HG03280 (cell line): ENCODE data around the gene EIF4H.
A peak's percentile ranks its signal among the peaks of the same experiment; 100 is the strongest.
"Not testable (repeated sequence)": the region's sequence is repeated elsewhere in the genome, so short reads cannot be mapped to it uniquely, and the experiment has no call there.

Source experiments
- ATAC-seq: cut with Tn5 transposase; IDR thresholded peaks from one replicate; pipeline ENCODE4 v1.9.1; 2021; ENCODE audit warnings: mild to moderate bottlenecking, moderate library complexity; ENCODE audit not compliant: unreplicated experiment

Gene EIF4H

GRCh38 chr7:74197449-74198124 is 23.4 kb downstream of the EIF4H start:
- ATAC-seq, result no peak

GRCh38 chr7:74199551-74200355 is 25.6 kb downstream of the EIF4H start:
- no peak for ATAC-seq

GRCh38 chr7:74202841-74203556 is 28.8 kb downstream of the EIF4H start:
- ATAC-seq, result no peak

- ATAC-seq, result no peak
Observed at GRCh38 chr7:74203956-74204618, 29.9 kb downstream of the EIF4H start.

DNA sequence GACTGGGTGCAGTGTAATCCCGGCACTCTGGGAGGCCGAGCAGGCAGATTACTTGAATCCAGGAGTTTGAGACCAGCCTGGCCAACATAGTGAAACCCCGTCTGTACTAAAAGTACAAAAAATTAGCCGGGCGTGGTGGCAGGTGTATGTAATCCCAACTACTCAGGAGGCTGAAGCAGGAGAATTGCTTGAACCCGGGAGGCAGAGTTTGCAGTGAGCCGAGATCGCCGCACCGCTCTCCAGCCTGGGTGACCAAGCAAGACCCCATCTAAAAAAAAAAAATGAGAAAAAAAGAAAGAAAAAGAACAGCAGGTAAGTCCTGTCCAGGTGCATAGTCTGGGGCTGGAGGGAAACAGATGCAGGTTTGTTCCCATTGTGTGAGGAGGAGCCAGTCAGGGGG is 31.9 kb downstream of the EIF4H start:
- ATAC-seq, result not testable (repeated sequence)

DNA sequence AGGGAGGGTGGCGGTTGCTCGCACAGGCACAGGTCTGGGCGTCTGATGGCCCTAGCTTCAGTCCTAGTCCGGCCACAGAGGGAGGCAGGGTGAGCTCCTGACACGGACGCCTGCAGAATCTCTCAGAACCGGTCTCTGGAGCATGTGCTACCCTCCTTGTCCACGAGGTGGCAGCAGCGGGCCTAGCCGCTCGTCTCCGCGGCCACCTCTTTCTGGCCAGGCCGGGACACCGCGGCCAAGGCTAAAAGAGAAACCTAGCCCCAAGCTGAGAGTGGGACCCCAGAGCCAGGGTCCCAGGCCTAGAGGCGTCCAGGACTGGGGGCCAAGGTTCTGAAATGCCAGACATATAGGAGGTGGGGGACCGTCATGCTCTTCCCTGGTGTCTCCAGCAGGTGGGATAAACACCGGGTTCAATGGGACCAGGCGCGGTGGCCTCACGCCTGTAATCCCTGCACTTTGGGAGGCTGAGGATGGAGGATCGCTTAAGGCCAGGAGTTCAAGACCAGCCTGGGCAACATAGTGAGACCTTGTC is 32.5 kb downstream of the EIF4H start:
- no peak for ATAC-seq

DNA sequence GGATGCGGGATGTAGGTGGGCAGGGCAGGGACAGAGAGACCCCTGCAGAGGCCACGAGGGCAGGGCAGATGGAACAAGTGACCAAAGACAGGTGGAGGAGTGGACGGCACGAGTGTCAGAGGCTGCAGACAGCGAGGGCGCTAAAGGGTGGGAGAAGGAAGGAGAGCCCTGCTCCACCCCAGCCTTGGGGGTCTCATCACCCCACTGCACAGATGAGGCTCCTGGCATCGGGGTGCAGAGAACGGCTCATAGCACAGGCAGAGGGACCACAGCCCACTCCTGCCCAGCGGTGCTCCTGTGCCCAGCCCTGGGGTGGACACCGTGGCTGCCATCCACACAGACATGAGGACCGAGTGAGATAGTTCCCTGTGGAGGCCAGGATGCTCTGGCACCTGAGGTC is 33.4 kb downstream of the EIF4H start:
- no peak for ATAC-seq

DNA sequence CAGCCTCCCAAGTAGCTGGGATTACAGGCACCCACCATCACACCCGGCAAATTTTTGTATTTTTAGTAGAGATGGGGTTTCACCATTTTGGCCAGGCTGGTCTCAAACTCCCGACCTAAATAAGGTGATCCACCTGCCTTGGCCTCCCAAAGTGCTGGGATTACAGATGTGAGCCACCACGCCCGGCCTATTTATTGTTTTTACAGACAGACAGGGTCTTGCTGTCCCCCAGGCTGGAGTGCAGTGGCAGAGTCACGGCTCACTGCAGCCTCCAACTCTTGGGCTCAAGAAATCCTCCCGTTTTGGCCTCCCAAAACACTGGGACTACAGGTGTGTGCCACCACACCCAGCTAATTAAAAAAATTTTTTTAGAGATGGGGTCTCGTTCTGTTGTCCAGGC is 34.1 kb downstream of the EIF4H start:
- ATAC-seq, result not testable (repeated sequence)

- ATAC-seq, result no peak
Observed at GRCh38 chr7:74212661-74213060, 38.5 kb downstream of the EIF4H start.

- no peak for ATAC-seq
Observed at GRCh38 chr7:74214816-74215630, 40.9 kb downstream of the EIF4H start.

DNA sequence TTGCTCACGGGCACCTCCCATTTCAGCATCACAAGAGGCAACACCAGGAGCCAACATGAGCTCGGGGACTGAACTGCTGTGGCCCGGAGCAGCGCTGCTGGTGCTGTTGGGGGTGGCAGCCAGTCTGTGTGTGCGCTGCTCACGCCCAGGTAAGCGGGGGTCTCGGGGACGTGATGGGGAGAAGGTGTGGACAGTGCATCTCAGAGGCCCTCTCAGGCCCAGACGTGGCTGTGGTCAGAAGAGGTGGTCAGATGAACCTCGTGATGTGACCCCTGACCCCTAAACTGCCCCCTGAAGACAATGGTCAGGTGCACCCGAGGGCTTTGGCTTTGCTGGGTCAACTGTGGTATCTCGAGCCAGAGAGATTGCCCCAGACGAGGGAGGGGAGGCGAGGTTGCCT is 41.8 kb downstream of the EIF4H start:
- no peak for ATAC-seq

DNA sequence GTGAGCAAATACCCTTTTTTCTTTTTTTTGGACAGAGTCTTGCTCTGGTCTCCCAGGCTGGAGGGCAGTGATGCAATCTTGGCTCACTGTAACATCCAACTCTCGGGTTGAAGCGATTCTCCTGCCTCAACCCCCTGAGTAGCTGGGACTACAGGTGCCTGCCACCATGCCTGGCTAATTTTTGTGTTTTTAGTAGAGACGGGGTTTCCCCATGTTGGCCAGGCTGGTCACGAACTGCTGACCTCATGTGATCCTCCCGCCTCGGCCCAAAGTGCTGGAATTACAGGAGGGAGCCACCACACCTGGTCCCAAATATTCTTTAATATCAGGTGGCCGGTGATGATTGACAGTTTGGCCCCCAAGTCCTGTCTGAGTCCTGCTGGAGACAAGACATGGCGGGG is 42.2 kb downstream of the EIF4H start:
- ATAC-seq, result no peak

DNA sequence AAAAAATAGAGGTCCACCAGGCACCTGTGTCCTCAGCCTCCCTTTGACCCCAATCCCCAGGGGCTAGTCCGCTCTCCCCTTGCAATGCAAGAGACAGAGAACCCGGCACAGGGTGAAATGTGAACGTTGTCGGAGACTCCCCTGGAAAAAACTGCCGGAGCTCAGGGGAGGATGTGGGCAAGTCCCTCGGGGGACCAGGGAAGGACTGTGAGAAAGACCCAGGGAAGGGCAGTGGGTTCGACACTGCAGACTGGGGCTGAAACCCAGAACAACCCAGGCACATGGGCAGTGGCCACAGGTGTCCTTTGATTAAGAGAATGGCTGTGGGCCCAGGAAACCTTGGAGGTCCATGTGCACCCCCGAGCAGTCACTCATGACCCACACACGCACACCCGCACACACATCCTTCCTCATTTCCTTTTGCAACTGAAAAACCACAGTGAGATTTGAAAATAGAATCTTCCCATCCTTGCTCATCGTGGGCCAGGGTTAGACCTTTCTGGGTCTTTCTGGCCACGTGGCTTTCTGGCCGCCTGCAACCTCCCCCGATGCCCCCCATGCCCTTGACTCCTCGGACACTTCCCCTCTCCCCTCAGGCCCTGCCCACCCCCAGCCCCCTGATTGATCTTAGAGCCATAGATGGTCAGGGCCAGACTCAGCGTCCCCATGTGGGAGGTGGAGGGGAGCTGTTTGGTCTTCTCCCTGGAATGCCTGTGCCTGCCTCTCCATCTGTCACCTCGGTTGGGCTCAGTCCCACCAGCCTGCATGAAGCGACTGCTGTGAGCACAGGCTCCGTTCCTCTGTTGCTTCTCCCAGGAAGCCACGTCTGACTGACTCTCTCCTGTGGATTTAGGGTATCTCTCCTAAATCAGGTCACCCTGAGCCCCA is 43.5 kb downstream of the EIF4H start:
- peak; percentile 40 for ATAC-seq

DNA sequence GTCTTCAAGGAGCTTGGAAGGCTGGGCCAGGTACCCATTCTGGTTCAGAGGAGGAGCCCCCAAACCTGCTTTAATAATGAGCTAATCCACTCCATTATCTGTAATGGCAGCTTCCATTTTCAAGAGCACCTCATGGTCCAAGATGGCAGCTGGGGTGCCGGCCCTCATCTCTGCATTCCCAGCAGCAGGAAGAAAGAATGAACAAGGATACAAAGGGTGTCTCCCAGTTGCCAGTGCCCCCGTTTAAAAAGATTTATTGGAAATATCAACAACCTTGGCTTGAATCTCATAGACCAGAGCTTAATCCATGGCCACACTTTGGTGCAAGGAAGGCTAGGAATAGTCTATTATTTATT is 44.2 kb downstream of the EIF4H start:
- no peak for ATAC-seq

- no peak for ATAC-seq
Observed at GRCh38 chr7:74219416-74219815, 45.3 kb downstream of the EIF4H start.

DNA sequence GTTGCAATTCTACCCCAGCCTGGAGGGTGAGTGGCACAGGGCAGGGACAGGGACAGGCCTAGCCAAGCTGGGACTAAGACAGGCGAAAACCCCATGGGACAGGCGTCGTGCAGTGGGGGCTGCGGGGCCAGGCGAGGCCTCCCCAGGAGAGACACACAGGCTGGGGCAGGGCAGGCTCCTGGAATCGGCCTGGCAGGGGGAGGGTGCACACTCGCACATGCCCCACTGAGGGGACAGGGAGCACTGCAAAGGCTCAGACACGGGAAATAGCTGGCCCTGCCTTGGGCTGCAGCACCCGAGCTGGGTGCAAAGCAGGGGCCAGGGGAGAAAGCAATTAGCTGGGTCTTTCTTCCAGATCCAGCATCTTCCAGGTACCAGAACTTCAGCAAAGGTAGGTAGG is 46.1 kb downstream of the EIF4H start:
- ATAC-seq, result no peak

- no peak for ATAC-seq
Observed at GRCh38 chr7:74221713-74222112, 47.6 kb downstream of the EIF4H start.

DNA sequence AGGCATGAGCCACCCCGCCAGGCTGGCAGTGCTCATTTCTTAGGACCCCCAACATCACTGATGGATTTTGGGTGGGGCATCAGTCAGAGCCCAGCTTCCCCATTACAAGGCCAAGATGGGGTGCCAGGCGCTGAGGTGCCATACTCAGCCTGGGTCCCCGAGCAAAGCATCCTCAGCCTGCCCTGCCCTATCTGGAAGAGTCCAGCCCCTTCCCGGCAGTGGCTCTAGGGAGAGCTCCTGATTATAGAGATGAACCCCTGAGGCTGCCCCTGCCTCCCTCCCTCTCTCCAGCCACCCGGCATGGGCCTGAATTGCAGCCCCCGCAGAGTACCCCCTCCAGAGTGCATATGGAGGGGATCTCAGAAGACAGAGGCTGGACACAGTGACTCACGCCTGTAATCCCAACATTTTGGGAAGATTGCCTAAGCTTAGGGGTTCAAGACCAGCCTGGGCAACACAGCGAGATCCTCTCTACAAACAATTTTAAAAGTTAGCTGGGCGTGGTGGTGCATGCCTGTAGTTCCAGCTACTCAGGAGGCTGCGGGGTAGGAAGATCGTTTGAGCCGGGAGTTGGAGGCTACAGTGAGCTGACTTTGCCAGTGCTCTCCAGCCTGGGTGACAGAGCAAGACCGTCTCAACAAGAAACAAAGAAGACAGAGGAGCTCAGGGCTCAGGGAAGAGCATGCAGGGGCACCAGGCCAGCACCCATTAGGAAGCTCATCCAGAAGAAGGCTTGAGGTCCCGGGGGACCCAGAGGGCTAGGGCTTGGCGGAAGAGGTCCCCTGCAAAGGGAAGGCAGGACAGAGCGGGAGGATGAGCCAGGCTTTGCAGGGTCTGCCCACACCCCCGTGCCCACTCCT is 48.9 kb downstream of the EIF4H start:
- ATAC-seq, result no peak
